Fibroblast of skin of right quadriceps (primary cell): ENCODE measurements around the gene UGT1A9.

Experiments
- DNase-seq: peaks from one replicate; pipeline ENCODE4 v3.0.0-alpha.2; 2013

UGT1A9 gene

DNA sequence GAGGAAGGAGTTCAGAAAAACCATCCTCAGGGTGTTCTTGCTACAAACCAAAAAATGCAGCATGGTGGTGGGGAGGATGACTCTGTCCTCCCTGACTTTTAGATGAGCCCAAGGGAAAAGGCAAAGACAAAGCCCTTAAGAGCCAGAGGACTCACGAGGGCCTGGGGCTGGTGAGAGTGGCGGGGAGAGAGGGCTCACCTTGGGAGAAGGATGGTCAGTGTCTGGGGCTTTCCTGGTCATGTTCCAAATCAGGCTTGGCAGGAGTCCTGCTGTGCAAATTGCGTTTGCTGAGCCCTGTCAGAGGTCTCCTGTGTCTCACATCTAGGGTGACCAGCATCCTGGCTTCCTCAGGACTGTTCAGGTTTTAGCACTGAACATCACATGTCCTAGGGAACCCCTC is 93.1 kb downstream of the UGT1A9 start:
- DNase-seq = no peak

- DNase-seq = no peak
Observed at GRCh38 chr2:233766416-233766815, 94.7 kb downstream of the UGT1A9 start.

DNA sequence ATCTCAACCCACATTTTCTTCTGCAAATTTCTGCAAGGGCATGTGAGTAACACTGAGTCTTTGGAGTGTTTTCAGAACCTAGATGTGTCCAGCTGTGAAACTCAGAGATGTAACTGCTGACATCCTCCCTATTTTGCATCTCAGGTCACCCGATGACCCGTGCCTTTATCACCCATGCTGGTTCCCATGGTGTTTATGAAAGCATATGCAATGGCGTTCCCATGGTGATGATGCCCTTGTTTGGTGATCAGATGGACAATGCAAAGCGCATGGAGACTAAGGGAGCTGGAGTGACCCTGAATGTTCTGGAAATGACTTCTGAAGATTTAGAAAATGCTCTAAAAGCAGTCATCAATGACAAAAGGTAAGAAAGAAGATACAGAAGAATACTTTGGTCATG is 96.4 kb downstream of the UGT1A9 start:
- no peak for DNase-seq

DNA sequence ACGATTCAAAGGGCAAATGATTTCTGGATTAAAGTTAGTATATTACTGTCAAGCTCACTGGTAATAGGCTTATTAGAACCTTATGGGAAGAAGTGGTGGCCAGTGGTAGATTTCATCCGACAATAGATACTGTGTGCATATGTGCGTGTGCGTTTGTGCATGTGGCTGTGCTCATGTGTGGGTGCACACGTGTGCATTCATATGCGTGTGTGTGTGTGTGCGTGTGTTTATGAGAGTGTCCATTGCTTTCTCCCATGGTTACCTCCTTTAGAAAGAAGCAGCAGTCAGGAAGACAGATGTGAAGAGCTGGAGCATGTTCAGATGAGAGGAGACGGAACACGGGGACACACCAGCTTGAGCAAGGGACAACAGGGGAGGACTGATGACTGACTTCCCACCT is 97.6 kb downstream of the UGT1A9 start:
- DNase-seq = no peak

GRCh38 chr2:233772153-233772552 is 100.5 kb downstream of the UGT1A9 start:
- no peak for DNase-seq

DNA sequence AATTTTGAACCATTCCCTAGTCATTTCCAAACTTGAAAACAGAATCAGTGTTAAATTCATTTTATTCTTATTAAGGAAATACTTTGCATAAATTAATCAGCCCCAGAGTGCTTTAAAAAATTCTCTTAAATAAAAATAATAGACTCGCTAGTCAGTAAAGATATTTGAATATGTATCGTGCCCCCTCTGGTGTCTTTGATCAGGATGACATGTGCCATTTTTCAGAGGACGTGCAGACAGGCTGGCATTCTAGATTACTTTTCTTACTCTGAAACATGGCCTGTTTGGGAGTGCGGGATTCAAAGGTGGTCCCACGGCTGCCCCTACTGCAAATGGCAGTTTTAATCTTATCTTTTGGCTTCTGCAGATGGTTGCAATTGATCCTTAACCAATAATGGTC is 100.9 kb downstream of the UGT1A9 start:
- no peak for DNase-seq

DNA sequence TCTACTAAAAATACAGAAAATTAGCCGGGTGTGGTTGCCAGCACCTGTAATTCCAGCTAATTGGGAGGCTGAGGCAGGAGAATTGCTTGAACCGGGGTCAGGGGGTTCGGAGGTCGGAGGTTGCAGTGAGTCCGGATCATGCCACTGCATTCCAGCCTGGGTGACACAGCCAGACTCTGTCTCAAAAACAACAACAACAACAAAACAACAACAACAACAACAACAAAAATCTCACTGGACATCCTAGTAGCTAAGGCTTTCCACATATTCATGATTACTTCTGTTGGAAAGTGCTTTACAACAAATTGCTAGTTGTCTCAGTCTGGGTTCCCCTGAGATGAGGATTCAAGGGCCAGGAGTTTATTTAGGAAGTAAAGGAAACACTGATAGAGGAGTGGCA is 102.2 kb downstream of the UGT1A9 start:
- DNase-seq = no peak

GRCh38 chr2:233775414-233775813 is 103.7 kb downstream of the UGT1A9 start:
- DNase-seq = no peak

- no peak for DNase-seq
Observed at GRCh38 chr2:233778030-233778429, 106.3 kb downstream of the UGT1A9 start, which contains the start of gene MROH2A. MROH2A (plus strand) TSS chr2:233778330; CDS start chr2:233779359, 1,029 bp downstream.

- no peak for DNase-seq
Observed at GRCh38 chr2:233779722-233780121, 108.0 kb downstream of the UGT1A9 start.

DNA sequence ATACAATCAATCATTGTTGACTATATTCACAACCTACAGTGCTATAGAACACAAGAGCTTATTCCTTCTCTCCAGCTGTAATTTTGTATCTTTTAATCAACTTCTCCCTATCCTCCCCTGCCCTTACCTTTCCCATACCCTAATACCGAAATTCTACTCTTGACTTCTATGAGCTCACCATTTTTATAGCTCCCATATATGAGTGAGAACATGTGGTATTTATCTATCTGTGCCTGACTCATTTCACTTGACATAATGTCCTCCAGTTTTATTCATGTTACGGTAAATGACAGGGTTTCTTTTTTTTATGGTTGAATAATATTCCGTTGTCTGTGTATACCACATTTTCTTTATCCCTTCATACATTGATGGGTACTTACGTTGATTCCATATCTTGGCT is 109.1 kb downstream of the UGT1A9 start:
- no peak for DNase-seq

- no peak for DNase-seq
Observed at GRCh38 chr2:233789554-233789953, 117.9 kb downstream of the UGT1A9 start.

DNA sequence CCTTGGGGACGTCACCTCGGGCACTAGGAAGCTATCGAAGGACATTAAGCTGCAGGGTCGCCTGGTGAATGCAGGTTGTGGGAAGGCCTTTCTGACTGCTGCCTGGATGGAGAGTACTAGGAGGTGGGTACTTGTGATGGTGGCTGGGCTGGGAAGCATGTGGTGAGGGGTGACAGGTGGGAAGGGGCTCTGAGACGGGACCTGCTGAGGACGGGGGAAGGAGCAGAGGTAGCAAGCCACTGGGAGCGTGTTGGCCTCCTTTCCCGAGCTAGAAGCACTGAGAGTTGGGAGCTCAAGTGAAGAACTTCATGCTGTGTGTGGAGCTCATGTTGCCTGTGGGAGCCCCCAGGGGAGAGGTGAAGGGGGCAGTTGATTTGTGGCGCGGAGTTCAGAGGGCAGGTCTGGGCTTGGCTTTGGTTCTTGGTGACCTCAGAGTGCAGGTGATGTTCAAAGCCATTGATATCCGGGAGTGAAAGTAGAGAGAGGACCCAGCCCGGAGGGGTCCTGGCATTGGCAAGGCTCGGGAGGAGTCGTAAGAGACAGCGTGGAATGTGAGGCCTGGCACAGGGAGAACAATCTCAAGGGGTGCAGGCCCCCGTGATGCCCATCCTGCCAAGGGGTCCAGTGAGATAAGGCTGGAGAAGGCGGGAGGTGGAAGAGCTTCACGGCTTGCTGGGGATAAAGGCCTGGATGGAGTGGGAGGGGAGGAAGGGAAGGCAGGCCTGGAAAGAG is 119.6 kb downstream of the UGT1A9 start:
- no peak for DNase-seq

- no peak for DNase-seq
Observed at GRCh38 chr2:233791883-233792329, 120.2 kb downstream of the UGT1A9 start.

GRCh38 chr2:233792720-233793119 is 121.0 kb downstream of the UGT1A9 start:
- no peak for DNase-seq

GRCh38 chr2:233793465-233794127 is 121.9 kb downstream of the UGT1A9 start:
- no peak for DNase-seq

- no peak for DNase-seq
Observed at GRCh38 chr2:233794128-233794658, 122.5 kb downstream of the UGT1A9 start.

DNA sequence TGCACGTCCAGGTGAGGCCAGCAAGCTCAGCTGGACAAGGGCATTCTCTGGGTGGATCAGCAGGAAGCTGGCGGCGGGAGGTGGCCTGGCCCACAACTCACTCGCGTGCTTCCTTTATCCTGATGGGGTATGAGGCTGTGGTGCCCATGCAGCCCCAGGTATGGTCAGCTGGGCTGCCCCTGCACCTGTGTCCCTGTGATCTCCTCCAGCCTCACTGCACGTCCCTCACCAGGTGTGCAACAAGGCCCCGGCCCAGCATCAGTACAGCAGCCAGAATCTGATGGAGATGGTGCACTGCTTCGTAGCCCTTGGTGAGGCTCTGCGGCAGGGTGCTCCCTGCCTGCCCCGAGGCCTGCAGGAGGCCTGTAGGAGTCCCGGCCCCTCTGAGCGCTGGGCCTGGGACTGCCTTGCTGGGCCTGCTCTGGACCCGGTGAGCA is 124.1 kb downstream of the UGT1A9 start:
- no peak for DNase-seq

DNA sequence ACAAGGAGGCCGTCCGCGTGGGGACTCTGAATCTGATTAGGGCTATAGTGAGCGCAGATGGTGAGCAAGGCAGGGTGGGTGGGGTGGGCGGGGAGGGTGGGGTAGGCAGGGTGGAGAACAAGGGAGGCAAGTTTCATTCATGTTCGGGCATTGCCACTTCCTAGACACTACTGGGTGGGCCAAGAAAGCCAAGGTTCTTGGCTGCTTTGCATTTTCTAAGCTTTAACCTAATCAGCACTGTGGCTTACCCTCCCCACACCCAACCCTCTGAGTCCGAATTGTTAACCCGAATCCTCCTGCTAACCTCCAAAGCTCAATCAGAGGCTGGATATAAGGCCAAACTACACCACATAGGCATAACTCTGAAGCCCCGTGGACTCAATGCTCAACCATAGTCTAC is 124.6 kb downstream of the UGT1A9 start:
- DNase-seq = no peak

DNA sequence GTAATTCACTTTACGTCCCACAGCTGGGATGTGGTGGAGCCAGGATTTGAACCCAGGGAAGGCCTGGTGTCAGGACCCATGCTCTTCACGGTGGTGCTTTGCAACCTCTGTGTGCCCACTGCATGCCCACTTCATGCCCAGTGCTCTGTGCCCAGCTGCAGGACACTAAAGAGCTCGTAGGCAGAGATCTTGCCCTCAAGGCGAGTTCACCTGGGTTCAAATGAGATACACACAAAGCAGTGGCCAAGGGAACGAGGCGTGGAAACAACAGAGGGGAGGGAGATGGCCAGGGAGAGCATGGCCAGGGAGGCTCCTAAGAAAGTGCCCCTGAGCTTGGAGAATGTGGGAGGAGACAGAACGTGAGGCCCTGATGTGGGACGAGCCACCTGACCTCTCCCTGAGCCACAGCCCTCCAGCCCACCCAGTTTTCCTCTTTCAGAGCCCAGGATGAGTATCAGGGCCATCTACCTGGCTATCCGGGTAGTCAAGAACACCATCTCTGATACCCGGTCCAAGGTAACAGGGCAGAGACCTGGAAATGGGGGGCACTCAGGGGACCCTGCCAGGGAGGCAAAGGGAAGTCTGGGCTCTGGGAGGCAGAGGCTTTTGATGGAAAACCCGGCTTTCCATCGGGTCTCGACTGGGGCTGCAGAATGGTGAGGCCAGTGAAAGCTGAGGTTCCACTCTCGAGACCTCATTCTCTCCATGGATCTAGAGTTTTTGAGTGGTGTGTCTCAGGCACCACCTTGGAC is 126.8 kb downstream of the UGT1A9 start:
- no peak for DNase-seq

- no peak for DNase-seq
Observed at GRCh38 chr2:233799087-233799665, 127.5 kb downstream of the UGT1A9 start.

- no peak for DNase-seq
Observed at GRCh38 chr2:233799716-233800115, 128.0 kb downstream of the UGT1A9 start.

DNA sequence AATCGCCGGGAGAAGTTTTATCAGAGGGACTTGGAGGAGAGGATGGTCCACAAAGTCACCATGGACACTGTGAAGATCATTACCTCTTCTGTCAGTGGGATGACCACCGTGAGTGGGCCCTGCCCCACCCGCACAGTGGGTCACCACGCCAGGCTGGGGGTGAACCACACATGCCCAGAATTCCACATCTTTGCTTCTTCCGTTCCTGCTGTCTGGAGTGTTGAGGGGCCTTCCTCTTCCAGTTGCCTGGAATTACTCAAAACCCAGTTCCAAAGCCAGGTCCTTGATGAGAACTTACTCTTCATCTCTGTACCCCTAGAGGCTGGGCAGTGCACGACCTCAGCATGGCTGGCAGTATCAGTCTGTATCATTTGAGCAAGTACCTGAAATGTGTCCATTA is 128.5 kb downstream of the UGT1A9 start:
- DNase-seq = no peak
